Thymus (tissue), 2 donors: ENCODE results near the gene FUBP1. TPM values are rescaled to one million over a fixed set of nuclear protein-coding genes. Genes with fewer than 3 reads are reported as not detected.

ENCODE experiments used
- polyA plus RNA-seq: library from polyadenylated mRNA; stranded (reverse); fragments of 200-250 nt; gene quantifications from one replicate; pipeline ENCODE4 v1.2.3, GENCODE V29; 2013
- total RNA-seq: library from RNA; stranded (reverse); fragments of 120-200 nt; gene quantifications from one replicate; pipeline ENCODE4 v1.2.4, GENCODE V29; 2013
- donor health status: healthy.

The FUBP1 gene
- total and polyA plus RNA-seq, 2 donors, result 110 to 182 TPM

Other genes starting within 250 kb of the FUBP1 start
- 45.4 TPM for gene USP33, start 219.2 kb downstream of the FUBP1 start, total RNA-seq
- gene USP33, start 219.2 kb downstream of the FUBP1 start, polyA plus RNA-seq, result 48.8 TPM
- 9.2 TPM for gene MIGA1, start 199.4 kb downstream of the FUBP1 start, total RNA-seq
- 3.9 TPM for gene MIGA1, start 199.4 kb downstream of the FUBP1 start, polyA plus RNA-seq
- gene NEXN, start 90.4 kb downstream of the FUBP1 start, total RNA-seq, result 0.52 TPM
- gene NEXN, start 90.4 kb downstream of the FUBP1 start, polyA plus RNA-seq, result 11.6 TPM
- gene DNAJB4, start 25.9 kb upstream of the FUBP1 start, total RNA-seq, result 17.8 TPM
- gene DNAJB4, start 25.9 kb upstream of the FUBP1 start, polyA plus RNA-seq, result 16.1 TPM
- 0.28 TPM for gene GIPC2, start 66.9 kb upstream of the FUBP1 start, total RNA-seq
- gene GIPC2, start 66.9 kb upstream of the FUBP1 start, polyA plus RNA-seq, result 1.3 TPM